ENCODE measurements around the gene KRTAP16-1.

KRTAP16-1 gene

GRCh38 chr17:41331606-41332005 is 22.5 kb upstream of the KRTAP16-1 start:
- FAIRE-seq (peak; percentile 13), DNase-seq (ENCODE audit: low spot score) (no peak)

GRCh38 chr17:41329279-41329948 is 20.3 kb upstream of the KRTAP16-1 start:
- DNase-seq (ENCODE audit: low spot score), result peak; percentile 74
- peak; percentile 94 for FAIRE-seq

GRCh38 chr17:41328207-41328606 is 19.1 kb upstream of the KRTAP16-1 start:
- FAIRE-seq, result no peak
- DNase-seq (ENCODE audit: low spot score), result no peak

- no peak for DNase-seq (ENCODE audit: low spot score)
- no peak for FAIRE-seq
These were observed 18.5 kb upstream of the KRTAP16-1 start for GRCh38 chr17:41327411-41328120.

GRCh38 chr17:41326173-41327145 is 17.4 kb upstream of the KRTAP16-1 start:
- DNase-seq (ENCODE audit: low spot score) (no peak), FAIRE-seq (no peak)

- no peak for DNase-seq (ENCODE audit: low spot score)
- FAIRE-seq, result no peak
These were observed 16.5 kb upstream of the KRTAP16-1 start for GRCh38 chr17:41325611-41326010.

GRCh38 chr17:41325126-41325525 is 16.0 kb upstream of the KRTAP16-1 start:
- no peak for FAIRE-seq
- no peak for DNase-seq (ENCODE audit: low spot score)

GRCh38 chr17:41324180-41325075 is 15.3 kb upstream of the KRTAP16-1 start:
- FAIRE-seq, result peak; percentile 52
- peak; percentile 32 for DNase-seq (ENCODE audit: low spot score)

- FAIRE-seq, result no peak
- DNase-seq (ENCODE audit: low spot score), result no peak
These were observed 14.1 kb upstream of the KRTAP16-1 start for GRCh38 chr17:41322903-41323895.

DNA sequence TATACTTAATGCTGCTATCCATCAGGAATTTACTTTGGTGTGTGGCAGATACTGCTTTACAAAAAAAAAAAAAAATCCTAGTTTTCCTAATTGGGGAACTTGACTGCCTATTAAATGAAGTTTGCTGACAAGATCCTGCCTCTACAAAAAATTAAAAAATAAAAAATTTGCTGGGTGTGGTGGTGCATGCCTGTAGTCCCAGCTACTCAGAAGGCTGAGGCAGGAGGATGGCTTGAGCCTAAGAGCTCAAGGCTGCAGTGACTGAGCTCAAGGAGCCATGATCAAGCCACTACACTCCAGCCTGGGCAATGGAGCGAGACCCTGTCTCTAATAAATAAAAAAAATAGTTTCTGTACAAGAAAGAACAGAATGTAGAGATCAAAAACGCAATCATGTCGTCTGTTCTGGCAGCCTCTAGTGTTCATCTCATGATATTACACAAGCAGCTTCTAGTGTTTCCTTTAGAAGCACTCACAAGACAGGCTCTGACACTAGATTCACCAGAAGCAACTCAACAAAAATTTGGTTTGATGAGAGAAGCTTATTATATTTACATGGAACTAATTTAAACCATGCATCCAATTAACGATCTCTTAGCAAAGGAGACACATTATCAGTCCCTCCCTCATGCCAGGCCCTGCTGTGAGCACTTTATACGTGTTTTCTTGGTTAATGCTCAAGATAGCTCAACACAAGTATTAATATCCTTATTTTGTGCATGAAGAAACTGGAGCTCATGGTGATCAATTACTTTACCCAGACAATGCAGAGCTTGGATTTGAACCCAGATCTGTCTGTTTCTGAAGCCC is 13.2 kb upstream of the KRTAP16-1 start:
- FAIRE-seq, result no peak

DNA sequence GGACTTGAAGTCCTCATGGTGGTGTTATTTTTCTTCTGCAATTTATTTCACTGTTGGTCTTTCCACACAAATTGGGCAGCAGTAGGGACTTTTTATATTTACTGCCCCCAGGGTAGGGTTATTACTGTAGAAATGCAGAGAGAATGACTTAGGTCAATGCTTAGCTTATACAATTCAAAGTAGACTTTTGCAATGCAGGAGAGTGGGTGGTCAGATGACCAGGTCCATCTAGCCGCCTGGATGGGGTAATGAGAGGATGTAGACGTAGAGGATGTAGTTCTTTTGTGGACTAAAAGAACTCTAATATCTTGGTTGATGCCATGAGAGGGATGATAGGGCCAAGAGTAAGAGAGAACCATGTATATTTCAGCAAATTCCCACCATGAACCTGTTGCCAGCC is 9.1 kb upstream of the KRTAP16-1 start:
- no peak for DNase-seq (ENCODE audit: low spot score)
- no peak for FAIRE-seq

More for the DNA sequence above, 13.2 kb upstream of the KRTAP16-1 start:
- DNase-seq (ENCODE audit: low spot score), result peak; percentile 54

DNA sequence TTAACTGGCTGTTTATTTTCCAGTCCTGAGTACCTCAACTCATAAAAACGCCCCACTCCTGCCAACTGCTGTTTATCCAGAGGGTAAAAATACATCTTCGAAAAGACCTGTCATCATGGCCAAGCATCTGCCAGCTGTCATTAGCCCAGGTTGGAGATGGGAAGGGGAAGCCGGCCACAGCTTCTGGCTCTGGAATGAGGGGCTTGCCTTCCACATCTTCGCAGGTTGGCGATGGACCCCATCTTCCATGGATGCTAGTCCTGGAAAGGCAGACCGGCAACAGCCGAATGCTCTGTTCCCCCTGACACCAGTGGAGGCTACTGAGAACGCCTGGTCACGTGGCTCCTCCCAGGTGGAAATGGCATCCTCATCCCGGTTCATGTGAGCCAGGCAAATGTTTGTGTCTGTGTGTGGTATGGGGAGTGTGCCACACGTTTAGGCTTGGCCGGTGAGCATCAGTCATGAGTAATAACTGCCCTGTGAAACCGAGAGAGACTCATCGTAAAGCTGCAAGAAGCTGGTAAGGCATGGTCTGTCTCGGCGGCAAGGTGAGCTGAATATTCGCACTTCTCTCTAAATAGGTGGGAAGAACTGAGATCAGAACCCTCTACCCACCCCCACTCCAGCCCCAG is 6.8 kb upstream of the KRTAP16-1 start:
- DNase-seq (ENCODE audit: low spot score), result no peak

GRCh38 chr17:41315204-41315794 is 6.2 kb upstream of the KRTAP16-1 start, which contains the start of gene KRTAP17-1:
Gene KRTAP17-1 (minus strand): TSS chr17:41315710. CDS start chr17:41315650, 60 bp downstream.
- FAIRE-seq (no peak), DNase-seq (ENCODE audit: low spot score) (no peak)

More for the DNA sequence above, 6.8 kb upstream of the KRTAP16-1 start:
- FAIRE-seq, result peak; percentile 63

DNA sequence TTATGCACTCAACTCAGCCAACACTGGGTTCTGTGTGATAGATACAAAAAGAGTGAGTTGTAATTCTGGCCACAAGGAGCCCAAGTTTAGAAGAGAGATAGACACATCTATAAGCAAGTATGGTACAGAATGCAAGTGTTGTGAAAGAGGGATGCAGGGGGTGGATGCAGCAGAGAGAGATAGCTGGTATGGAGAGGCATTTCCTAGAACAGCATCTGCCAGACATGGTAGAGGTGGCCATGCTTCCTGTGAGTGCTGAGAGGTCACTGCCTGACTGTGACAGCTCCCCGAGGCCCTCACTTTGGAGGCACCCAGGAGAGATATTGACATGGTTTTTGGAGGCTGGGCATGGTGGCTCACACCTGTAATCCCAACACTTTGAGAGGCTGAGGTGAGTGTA is 2.0 kb upstream of the KRTAP16-1 start:
- DNase-seq (ENCODE audit: low spot score), result no peak
- FAIRE-seq, result no peak

DNA sequence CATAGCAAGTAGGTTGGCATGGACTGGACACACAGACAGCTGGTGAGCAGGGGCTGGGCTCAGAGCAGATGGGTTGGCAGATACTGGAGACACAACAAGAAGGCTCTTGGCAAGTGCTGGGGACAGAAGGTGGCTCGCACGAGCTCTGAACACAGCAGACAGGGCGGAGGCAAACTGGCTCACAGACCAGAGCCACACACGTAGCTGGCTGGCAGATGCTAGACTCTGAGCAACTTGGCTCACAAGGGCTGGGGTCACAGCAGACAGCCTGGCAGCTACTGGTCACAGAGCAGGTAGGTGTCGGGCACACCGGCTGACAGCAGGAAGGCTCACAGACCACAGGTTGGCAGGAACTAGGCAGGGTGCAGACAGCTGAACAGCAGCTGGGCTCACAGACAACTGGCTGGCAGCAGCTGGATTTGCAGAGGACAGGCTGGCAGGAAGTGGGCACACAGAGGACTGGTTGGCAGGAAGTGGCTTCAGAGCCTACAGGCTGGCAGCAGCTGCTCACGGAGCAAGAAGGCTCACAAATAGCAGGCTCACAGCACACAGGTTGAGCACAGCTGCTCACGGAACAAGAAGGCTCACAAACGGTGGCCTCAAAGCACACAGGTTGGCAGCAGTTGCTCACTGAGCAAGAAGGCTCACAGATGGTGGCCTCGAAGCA is 725 bp downstream of the KRTAP16-1 start:
- FAIRE-seq (no peak), DNase-seq (ENCODE audit: low spot score) (no peak)

GRCh38 chr17:41307647-41308046 is 1.5 kb downstream of the KRTAP16-1 start:
- no peak for FAIRE-seq
- DNase-seq (ENCODE audit: low spot score), result no peak

DNA sequence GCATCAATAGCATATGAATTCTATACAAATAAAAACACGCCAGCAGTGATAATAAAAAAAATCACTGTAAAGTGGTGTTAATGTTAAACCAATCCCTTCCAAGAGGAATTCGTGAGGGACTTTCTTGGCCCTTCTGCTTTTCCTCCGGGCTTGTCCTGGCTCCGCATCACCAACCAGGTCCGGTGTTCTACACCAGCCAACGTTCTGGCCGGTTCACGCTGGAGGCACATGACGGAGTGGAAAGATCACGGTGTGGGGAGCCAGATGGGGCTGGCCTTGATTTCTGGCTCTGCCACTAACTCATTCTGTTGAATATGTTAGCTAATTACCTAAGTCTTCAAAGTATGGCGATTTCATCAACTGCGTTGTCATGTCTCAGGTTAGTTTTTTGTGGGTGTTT is 5.0 kb downstream of the KRTAP16-1 start:
- DNase-seq (ENCODE audit: low spot score), result no peak
- no peak for FAIRE-seq
